ENCODE data around the gene RIMBP2. TPM values are rescaled to one million over a fixed set of nuclear protein-coding genes. Genes with fewer than 3 reads are reported as not detected.

Gene RIMBP2
- total RNA-seq, 4 donors from 2014 or later: 0.22 to 1.4 (median 1.2) TPM; not detected in 1

- Histone ChIP-seq H3K27ac (no peak overlapping the region), H3K27me3 (no peaks in the 10 kb centered on the region), H3K4me3 (no peak overlapping the region), H3K4me1 (no peaks in the 10 kb centered on the region), H3K36me3 (no peaks in the 10 kb centered on the region), H3K9me3 (peaks cover 0 to 18% (median 0%) of the 10 kb centered on the region in 4 donors)
- WGBS, 2 donors: 84 to 89% methylated on average over 11 of the region's 11 CpGs
- DNase-seq (ENCODE audit: low spot score in 2 of 2): no peak
- no peak for TF ChIP-seq EP300 (IDR thresholded peaks at IDR 0.05)
- no peak for TF ChIP-seq POLR2A (IDR thresholded peaks at IDR 0.05)
- no peak for TF ChIP-seq CTCF (IDR thresholded peaks at IDR 0.05)
Measured at GRCh38 chr12:130546494-130546893, 169.6 kb downstream of the RIMBP2 start.

GRCh38 chr12:130545475-130545874 lies 170.6 kb downstream of the RIMBP2 start:
- H3K4me1 ChIP-seq: no peaks in the 10 kb centered on the region
- no peaks in the 10 kb centered on the region for H3K36me3 ChIP-seq
- H3K27me3 ChIP-seq: no peaks in the 10 kb centered on the region
- H3K27ac ChIP-seq: no peak overlapping the region
- H3K4me3 ChIP-seq: no peak overlapping the region
- peaks cover 0 to 18% (median 0%) of the 10 kb centered on the region in 4 donors for H3K9me3 ChIP-seq
- DNase-seq (ENCODE audit: low spot score in 2 of 2): no peak
- no peak for TF ChIP-seq POLR2A (IDR thresholded peaks at IDR 0.05)
- TF ChIP-seq CTCF (IDR thresholded peaks at IDR 0.05): no peak
- no peak for TF ChIP-seq EP300 (IDR thresholded peaks at IDR 0.05)
- WGBS, 2 donors: 73 to 75% methylated on average over 17 of the region's 17 CpGs

- no peaks in the 10 kb centered on the region for H3K4me1 ChIP-seq
- TF ChIP-seq CTCF (IDR thresholded peaks at IDR 0.05) (no peak), POLR2A (IDR thresholded peaks at IDR 0.05) (no peak), EP300 (IDR thresholded peaks at IDR 0.05) (no peak)
- no peaks in the 10 kb centered on the region for H3K27me3 ChIP-seq
- 75 to 84% methylated on average over 6 of the region's 6 CpGs for WGBS, 2 donors
- H3K9me3 ChIP-seq: peaks cover 0 to 27% (median 0%) of the 10 kb centered on the region in 4 donors
- H3K4me3 ChIP-seq: no peak overlapping the region
- no peaks in the 10 kb centered on the region for H3K36me3 ChIP-seq
- no peak overlapping the region for H3K27ac ChIP-seq
- DNase-seq (ENCODE audit: low spot score in 2 of 2): no peak
Measured at GRCh38 chr12:130540376-130540775, 175.7 kb downstream of the RIMBP2 start.

GRCh38 chr12:130538343-130539095 lies 177.6 kb downstream of the RIMBP2 start:
- Histone ChIP-seq H3K27ac (no peak overlapping the region), H3K9me3 (peaks cover 0 to 27% (median 0%) of the 10 kb centered on the region in 4 donors), H3K27me3 (no peaks in the 10 kb centered on the region), H3K4me1 (no peaks in the 10 kb centered on the region), H3K4me3 (no peak overlapping the region), H3K36me3 (no peaks in the 10 kb centered on the region)
- 65 to 68% methylated on average over 17 of the region's 17 CpGs for WGBS, 2 donors
- DNase-seq (ENCODE audit: low spot score in 2 of 2): no peak
- TF ChIP-seq EP300 (IDR thresholded peaks at IDR 0.05) (no peak), CTCF (IDR thresholded peaks at IDR 0.05) (no peak), POLR2A (IDR thresholded peaks at IDR 0.05) (no peak)

- Histone ChIP-seq H3K36me3 (no peaks in the 10 kb centered on the region), H3K4me1 (no peaks in the 10 kb centered on the region), H3K9me3 (peaks cover 0 to 24% (median 0%) of the 10 kb centered on the region in 4 donors), H3K27ac (no peak overlapping the region), H3K4me3 (no peak overlapping the region), H3K27me3 (no peaks in the 10 kb centered on the region)
- TF ChIP-seq EP300 (IDR thresholded peaks at IDR 0.05) (no peak), CTCF (IDR thresholded peaks at IDR 0.05) (no peak), POLR2A (IDR thresholded peaks at IDR 0.05) (no peak)
- WGBS, 2 donors: 57 to 62% methylated on average over 3 of the region's 3 CpGs
- DNase-seq (ENCODE audit: low spot score in 2 of 2): no peak
Measured at GRCh38 chr12:130537655-130538054, 178.4 kb downstream of the RIMBP2 start.

All from tibial nerve (tissue), 4 donors.